HFF-Myc (cell line): ENCODE measurements around the gene LINC00237.

ENCODE experiments used
- DNase-seq: peaks from one replicate; pipeline ENCODE4 v3.0.0-alpha.2; 2011; ENCODE audit warnings: low read depth; ENCODE audit errors: extremely low read depth
- H3K4me3 ChIP-seq: replicated peaks from 2 replicates; pipeline ENCODE4 v1.5.1; 2011; ENCODE audit warnings: low read depth, mild to moderate bottlenecking, control low read depth, low read length
- TF ChIP-seq, protein P1 (sequence below): IDR thresholded peaks from 2 replicates; pipeline ENCODE4 v1.5.1; 2012; ENCODE audit warnings: mild to moderate bottlenecking, low read depth, low read length, control low read depth; ENCODE audit errors: missing control alignments

LINC00237 gene

GRCh38 chr20:21145424-21145823 lies 39.3 kb upstream of the LINC00237 start:
- no peak for DNase-seq
- H3K4me3 ChIP-seq: no peak overlapping the region
- TF ChIP-seq, protein P1, sequence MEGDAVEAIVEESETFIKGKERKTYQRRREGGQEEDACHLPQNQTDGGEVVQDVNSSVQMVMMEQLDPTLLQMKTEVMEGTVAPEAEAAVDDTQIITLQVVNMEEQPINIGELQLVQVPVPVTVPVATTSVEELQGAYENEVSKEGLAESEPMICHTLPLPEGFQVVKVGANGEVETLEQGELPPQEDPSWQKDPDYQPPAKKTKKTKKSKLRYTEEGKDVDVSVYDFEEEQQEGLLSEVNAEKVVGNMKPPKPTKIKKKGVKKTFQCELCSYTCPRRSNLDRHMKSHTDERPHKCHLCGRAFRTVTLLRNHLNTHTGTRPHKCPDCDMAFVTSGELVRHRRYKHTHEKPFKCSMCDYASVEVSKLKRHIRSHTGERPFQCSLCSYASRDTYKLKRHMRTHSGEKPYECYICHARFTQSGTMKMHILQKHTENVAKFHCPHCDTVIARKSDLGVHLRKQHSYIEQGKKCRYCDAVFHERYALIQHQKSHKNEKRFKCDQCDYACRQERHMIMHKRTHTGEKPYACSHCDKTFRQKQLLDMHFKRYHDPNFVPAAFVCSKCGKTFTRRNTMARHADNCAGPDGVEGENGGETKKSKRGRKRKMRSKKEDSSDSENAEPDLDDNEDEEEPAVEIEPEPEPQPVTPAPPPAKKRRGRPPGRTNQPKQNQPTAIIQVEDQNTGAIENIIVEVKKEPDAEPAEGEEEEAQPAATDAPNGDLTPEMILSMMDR: no peak

DNA sequence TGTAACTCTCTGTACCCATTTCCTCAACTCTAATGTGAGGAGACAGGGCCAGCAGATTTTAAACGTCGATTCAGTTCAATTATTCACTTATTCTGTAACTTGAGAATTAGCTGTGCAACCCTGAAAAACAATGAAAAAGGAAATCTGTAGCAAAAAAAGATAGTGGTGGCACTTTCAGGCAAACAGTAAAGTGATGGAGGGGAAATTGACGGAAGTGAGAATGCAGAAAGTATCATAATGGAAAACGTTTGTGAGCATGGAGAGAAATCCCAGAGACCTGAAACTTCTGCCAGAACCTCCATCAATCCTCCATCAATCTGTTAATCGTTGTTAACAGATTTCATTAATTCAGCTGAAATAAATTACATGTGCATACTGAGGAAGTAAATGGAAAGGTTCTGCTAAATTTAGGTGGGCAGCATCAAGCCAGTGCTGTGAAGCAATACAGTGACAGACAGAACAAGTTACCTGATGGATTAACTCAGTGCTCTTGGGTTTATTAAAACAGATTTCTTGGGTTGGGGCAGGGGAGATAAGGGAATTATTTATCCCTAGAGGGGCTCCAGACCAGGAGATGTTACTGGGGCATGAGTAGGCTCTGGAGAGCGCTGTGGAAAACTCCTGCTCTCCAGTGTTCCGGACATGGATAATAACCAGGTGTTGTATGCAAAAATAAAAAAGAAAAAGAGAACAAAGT lies 37.2 kb upstream of the LINC00237 start:
- no peak for DNase-seq
- H3K4me3 ChIP-seq: no peak overlapping the region
- TF ChIP-seq, protein P1: no peak

GRCh38 chr20:21141825-21142224 lies 35.7 kb upstream of the LINC00237 start:
- H3K4me3 ChIP-seq: no peak overlapping the region
- TF ChIP-seq, protein P1: no peak
- no peak for DNase-seq

DNA sequence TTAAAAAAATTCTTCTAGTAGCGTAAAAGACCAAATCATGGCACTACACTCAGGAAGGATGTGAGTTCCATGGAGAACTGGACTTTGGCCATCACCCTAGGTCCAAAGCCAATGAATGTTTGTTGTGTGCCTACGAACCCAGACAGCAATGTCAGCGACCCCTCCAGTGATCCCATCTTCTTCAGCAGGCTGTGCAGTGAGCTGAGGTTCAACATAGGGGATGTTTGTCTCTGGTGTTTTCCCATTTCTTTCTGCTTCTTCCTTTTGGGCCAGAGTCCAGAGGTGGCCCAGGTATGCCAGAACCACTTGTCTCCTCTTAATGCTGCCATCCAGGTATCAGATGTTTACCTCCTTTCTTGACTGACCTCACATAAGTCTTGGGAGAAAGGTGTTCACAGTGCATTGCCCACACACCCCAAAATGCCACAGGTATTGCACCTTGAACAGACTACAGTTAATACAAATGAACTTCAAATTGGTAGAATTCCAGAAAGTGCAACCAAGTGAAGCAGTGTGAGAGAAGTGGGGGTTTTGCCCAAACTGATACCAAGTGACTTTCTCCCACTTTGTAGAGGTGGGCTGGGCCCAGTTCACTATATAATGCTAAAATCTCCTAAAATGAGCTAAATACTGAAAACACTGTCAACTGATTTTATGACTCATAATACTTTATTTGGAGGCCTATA lies 33.9 kb upstream of the LINC00237 start:
- DNase-seq: no peak
- TF ChIP-seq, protein P1: no peak
- no peak overlapping the region for H3K4me3 ChIP-seq

DNA sequence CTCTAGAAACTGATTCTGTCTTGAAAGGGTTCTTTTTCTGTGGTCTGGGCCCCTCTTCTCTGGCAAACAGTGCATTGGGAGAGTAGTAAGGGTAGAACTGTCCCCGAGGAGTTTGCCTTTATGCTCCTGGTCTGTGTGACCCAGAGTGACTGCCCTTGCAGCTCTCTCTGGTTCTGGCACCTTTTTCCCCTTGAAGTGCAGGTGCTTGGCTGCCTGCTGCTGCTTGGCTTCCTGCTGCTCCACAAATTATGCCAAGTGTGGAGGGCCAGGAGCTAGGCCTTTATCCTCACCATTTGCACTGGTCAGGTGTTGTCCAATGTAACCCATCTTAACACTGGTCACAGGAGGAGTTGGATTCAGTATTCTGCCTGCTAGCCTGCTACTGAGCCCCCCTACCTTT lies 30.9 kb upstream of the LINC00237 start:
- no peak overlapping the region for H3K4me3 ChIP-seq
- DNase-seq: no peak
- TF ChIP-seq, protein P1: no peak

DNA sequence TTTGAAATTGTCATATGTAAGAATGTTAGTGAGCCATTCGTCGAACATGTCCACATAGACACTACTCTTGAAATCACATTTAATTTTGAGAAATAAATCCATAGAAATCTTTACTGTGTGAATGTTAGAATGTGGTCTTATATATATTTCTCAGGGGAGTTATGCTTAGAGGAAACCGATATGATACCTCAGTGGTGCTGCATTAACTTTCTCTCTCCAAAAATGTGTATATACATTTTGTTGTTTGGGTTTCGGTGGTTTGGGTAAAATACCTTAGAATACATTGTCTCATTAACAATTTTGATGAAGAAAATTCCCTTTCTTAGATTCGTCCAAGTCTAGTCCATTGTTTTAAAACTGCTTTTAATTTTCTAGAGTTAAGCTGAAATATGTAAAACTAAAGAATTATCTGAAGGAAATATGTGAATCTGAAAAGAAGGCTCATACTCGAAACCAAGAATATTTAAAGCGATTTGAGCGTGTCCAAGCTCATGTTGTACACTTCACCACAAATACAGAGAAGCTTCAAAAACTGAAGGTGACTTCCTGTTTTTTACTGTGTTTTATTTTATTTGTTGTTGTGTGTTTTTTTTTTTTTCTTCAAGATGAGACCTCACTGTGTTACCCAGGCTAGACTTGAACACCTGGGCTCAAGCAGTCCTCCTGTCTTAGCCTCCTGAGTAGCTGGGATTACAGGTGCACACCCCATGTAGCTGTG lies 30.0 kb upstream of the LINC00237 start:
- no peak for DNase-seq
- TF ChIP-seq, protein P1: no peak
- H3K4me3 ChIP-seq: no peak overlapping the region
